GM12892 (cell line): ENCODE measurements around the gene FANCC.

ENCODE experiments used
- DNase-seq: peaks from one replicate; pipeline ENCODE4 v3.0.0; 2011; ENCODE audit not compliant: insufficient read length
- FAIRE-seq: peaks from 2 replicates; lab custom pipeline; 2011; peaks lifted over from hg19 to GRCh38; lab: Jason Lieb, UNC
- POLR2A ChIP-seq: IDR thresholded peaks from 2 replicates; pipeline ENCODE4 v1.6.1; 2011; ENCODE audit warnings: low read depth, low read length, control low read depth
- POLR2AphosphoS5 ChIP-seq: IDR thresholded peaks from 2 replicates; pipeline ENCODE4 v1.6.1; 2011; ENCODE audit warnings: low read depth, low read length, control low read depth
- TAF1 ChIP-seq: IDR thresholded peaks from 2 replicates; pipeline ENCODE4 v1.6.1; 2011; ENCODE audit warnings: low read depth, mild to moderate bottlenecking, control low read depth, low read length, borderline replicate concordance

Gene FANCC

DNA sequence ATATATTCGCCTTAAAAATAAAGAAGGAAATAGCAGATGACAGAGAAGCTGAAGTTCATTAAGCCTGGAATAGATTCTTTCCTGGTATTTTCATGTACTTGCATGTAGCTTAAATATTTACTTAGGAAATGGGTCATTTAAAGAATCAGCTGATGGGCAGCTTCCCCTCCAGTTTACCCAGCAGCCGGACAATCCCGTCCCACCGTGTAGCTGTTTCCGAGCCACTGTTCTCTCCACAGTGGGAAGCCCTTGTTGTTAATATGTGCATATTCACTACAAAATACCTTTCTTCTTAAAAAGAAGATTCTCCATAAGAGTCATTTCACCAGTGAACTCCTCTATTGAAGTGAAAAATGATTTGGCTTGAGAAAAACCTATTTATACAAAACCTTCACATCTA lies 187.0 kb downstream of the FANCC start:
- TF ChIP-seq POLR2A (no peak), TAF1 (no peak), POLR2AphosphoS5 (no peak)
- no peak for DNase-seq
- no peak for FAIRE-seq

- no peak for DNase-seq
- no peak for FAIRE-seq
- no peak for TF ChIP-seq TAF1
- TF ChIP-seq POLR2A: no peak
- no peak for TF ChIP-seq POLR2AphosphoS5
Observed at GRCh38 chr9:95129476-95130291, 187.8 kb downstream of the FANCC start.

- DNase-seq (no peak), FAIRE-seq (no peak)
- TF ChIP-seq POLR2A: no peak
- TF ChIP-seq TAF1: no peak
- TF ChIP-seq POLR2AphosphoS5: no peak
Observed at GRCh38 chr9:95128177-95128524, 189.4 kb downstream of the FANCC start.

DNA sequence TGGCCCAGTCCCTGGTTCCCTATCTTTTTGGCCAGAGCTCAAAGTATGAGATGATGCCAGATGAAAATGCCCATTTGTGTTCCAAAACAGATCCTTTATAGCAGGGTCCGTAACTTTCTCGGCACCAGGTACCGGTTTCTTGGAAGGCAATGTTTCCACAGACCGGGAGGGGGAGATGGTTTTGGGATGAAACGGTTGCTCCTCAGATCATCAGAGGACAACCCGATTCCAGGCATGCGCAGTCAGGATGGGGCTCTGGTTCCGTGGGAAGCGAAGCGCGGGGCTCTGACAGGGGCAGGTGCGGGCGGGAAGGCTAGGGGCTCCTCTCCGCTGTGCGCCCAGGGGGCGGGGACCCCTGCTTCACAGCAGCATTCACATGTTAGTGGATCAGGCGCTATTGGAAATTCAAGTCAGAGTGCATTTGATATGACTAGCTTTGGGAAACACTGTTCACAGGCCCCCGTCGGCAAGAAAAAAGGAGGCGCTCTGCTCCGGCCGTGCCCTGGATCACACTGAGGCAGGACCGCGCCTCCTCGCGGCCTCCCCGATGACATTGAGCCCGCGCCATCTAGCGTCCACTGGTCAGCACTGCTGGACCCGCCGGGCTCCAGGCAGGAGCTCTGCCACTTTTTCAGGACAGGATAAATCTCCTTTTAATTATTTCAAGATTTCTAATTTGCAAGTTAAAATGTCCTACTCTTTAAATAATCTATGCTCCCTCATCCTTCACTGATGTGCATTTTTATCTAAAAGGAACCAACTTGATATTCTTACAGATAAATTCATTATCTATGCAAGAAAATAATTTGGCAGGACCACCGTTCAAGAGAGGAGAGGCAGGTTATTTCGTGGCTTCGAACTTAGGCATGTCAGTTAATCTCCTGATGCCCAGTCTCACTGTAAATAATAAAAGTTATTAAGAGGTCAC lies 190.0 kb downstream of the FANCC start:
- DNase-seq: peak; percentile 52
- no peak for TF ChIP-seq POLR2A
- TF ChIP-seq POLR2AphosphoS5: no peak
- no peak for TF ChIP-seq TAF1
- peak; percentile 72 for FAIRE-seq

- FAIRE-seq: no peak
- TF ChIP-seq POLR2AphosphoS5: no peak
- no peak for TF ChIP-seq POLR2A
- TF ChIP-seq TAF1: no peak
- no peak for DNase-seq
Observed at GRCh38 chr9:95126739-95127138, 190.8 kb downstream of the FANCC start.

- TF ChIP-seq TAF1: no peak
- DNase-seq (no peak), FAIRE-seq (no peak)
Observed at GRCh38 chr9:95125652-95126051, 191.9 kb downstream of the FANCC start.

DNA sequence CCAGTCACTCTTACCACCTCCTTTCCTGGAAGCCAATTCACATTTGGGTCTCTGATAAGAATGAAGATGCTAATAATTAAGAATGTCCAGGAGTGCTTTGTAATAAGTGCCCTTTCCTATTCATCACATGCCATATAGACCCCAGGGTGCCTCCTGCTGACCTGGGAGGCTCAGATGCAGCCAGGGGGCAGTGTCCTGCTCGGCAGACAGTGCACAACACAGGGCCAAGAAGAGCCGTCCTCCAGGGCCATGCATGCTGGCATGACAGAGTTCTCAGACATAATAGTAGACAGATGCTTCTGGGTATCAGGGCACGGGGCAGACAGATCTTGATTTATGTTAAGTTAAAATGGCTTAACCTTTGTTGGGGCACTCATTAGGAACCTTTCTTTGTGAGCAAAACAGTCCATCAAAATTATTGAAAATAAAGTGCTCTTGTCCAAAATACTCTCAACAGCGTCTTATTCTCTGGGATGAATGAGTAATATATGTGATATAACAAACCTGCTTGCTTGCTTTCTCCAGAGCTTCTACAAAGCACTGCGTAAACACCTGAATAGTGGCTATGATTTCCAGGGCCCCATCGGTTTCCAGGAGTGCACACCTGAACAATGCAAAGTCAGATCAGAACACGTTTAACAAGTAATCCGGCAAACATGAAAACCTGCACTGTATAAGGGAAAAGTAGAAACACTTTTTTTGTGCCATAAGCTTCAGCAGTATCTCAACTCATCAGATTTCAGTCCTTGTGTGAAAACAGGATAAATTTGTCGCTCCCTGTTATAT lies 192.7 kb downstream of the FANCC start:
- TF ChIP-seq TAF1 (no peak), POLR2AphosphoS5 (no peak), POLR2A (no peak)
- no peak for DNase-seq
- no peak for FAIRE-seq

DNA sequence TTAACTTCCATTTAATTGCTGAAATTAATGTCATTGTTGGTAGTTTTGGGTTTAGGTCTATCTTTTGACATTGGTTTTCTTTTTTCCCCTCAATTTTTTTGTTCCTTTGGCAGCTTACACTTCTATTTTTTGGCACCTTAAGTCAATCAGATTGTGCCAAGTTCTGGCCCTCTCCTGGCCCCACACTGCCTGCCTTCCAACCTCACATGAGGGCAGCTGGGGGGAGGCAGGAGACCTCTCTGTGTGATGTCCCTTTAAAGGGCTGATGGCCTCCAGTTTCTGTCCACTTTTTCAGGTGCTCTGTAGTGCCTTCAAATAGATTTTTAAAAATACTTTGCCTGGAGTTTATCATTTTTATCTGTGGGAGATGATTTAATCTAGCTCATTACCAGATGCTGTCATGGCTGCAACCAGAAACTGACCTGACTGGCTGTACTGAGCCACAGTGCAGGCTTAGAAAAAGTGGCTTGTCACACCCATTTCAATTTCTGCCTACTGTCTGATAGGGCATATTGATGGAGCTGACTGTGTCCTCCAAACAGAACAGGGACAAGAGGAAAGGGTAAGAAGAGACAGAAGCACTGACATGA lies 196.6 kb downstream of the FANCC start:
- TF ChIP-seq TAF1: no peak
- no peak for DNase-seq
- FAIRE-seq: no peak

GRCh38 chr9:95118596-95118995 lies 198.9 kb downstream of the FANCC start:
- no peak for TF ChIP-seq POLR2AphosphoS5
- no peak for TF ChIP-seq POLR2A
- TF ChIP-seq TAF1: no peak
- FAIRE-seq: no peak
- no peak for DNase-seq

DNA sequence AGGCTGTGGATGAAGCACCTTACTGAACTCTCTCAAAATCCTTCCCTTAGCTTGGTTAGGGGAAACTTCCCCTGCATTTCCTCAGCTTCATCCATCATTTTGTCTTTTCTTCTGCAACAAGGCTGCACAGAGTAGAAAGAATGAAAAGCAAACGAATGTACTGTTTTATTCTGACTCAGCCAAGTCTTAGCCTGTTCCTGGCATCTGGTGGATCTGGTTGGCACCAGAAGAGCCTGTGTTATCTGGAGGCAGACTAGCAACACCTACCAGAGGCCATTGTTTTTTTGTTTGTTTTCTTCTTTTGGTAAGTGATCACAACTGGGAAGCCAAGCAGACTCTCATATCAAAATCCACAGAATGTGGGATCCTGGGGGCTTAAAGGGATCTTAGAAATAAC lies 200.7 kb downstream of the FANCC start:
- no peak for DNase-seq

More for the DNA sequence above, 200.7 kb downstream of the FANCC start:
- peak; percentile 44 for FAIRE-seq
- TF ChIP-seq POLR2AphosphoS5 (no peak), POLR2A (no peak), TAF1 (no peak)
